Measurements from ENCODE around the gene SERINC2. TPM values are rescaled to one million over a fixed set of nuclear protein-coding genes. Genes with fewer than 3 reads are reported as not detected.
"Not testable (repeated sequence)": the region's sequence is repeated elsewhere in the genome, so short reads cannot be mapped to it uniquely, and the experiment has no call there.

Gene SERINC2
- total RNA-seq, 1 donor from 2014 or later, result 105 TPM

DNA sequence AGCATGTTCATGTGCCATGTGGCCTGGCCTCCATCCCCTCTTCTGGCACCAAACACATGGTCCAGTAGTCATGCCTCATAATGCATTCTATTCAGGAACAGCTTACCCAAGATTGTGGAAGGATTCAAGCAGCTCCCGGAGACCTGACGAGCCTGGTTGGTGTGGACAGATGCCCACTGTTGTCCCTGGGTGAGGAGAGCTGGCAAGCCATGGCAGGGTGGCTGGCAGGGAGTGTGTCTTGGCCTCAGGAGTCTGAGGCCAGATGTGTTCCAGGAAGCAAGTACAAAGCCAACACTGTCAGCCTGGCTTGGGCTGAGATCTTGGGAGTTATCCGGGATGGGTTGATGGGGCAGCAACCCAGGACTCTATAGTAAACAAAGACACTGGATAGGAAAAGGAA is 32.8 kb upstream of the SERINC2 start:
- TF ChIP-seq, protein P1, sequence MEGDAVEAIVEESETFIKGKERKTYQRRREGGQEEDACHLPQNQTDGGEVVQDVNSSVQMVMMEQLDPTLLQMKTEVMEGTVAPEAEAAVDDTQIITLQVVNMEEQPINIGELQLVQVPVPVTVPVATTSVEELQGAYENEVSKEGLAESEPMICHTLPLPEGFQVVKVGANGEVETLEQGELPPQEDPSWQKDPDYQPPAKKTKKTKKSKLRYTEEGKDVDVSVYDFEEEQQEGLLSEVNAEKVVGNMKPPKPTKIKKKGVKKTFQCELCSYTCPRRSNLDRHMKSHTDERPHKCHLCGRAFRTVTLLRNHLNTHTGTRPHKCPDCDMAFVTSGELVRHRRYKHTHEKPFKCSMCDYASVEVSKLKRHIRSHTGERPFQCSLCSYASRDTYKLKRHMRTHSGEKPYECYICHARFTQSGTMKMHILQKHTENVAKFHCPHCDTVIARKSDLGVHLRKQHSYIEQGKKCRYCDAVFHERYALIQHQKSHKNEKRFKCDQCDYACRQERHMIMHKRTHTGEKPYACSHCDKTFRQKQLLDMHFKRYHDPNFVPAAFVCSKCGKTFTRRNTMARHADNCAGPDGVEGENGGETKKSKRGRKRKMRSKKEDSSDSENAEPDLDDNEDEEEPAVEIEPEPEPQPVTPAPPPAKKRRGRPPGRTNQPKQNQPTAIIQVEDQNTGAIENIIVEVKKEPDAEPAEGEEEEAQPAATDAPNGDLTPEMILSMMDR (IDR thresholded peaks at IDR 0.05; ENCODE audit: insufficient read depth, low read length, poor library complexity, severe bottlenecking), result no peak
- Histone ChIP-seq H3K27me3 (ENCODE audit: control insufficient read depth, insufficient read depth, low read length) (no peaks in the 10 kb centered on the region), H3K4me3 (ENCODE audit: low read depth, low read length) (no peak overlapping the region), H3K36me3 (ENCODE audit: control insufficient read depth, insufficient read depth, low read length) (no peaks in the 10 kb centered on the region)
- DNase-seq (ENCODE audit: low read depth), result no peak

GRCh38 chr1:31381394-31382294 is 31.4 kb upstream of the SERINC2 start:
- TF ChIP-seq, protein P1 (IDR thresholded peaks at IDR 0.05; ENCODE audit: insufficient read depth, low read length, poor library complexity, severe bottlenecking), result no peak
- no peaks in the 10 kb centered on the region for H3K27me3 ChIP-seq (ENCODE audit: control insufficient read depth, insufficient read depth, low read length)
- DNase-seq (ENCODE audit: low read depth), result no peak
- H3K36me3 ChIP-seq (ENCODE audit: control insufficient read depth, insufficient read depth, low read length), result no peaks in the 10 kb centered on the region
- no peak overlapping the region for H3K4me3 ChIP-seq (ENCODE audit: low read depth, low read length)

DNA sequence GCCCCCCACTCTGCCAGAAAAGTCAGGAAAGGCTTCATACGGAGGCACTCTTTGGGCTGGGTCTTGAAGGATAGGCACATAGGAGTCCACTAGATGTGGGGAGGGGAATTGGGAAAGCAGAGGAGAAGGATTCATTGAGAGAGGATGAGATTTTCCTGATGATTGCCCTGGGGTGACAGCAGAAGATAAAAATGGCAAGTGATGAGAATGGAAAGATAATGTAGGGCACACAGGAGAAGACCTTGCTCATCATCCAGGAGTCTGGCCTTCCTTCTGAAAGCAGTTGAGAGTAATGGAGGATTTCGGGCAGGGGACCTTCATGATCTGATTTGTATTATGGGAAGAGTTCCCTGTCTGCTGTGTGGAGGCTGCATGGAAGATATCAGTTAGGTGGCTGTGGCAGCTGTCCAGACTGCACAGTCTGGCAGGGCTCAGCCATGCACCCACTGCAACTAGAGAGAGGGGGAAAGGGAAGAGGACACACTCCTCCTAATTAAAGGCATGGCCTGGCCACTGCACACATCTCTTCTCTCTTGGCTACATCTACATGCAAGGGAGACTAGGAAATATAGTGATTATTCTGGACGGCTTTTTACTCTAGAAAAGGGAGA is 30.5 kb upstream of the SERINC2 start:
- Histone ChIP-seq H3K4me3 (ENCODE audit: low read depth, low read length) (no peak overlapping the region), H3K36me3 (ENCODE audit: control insufficient read depth, insufficient read depth, low read length) (no peaks in the 10 kb centered on the region), H3K27me3 (ENCODE audit: control insufficient read depth, insufficient read depth, low read length) (no peaks in the 10 kb centered on the region)
- TF ChIP-seq, protein P1 (IDR thresholded peaks at IDR 0.05; ENCODE audit: insufficient read depth, low read length, poor library complexity, severe bottlenecking), result no peak
- DNase-seq (ENCODE audit: low read depth), result no peak

DNA sequence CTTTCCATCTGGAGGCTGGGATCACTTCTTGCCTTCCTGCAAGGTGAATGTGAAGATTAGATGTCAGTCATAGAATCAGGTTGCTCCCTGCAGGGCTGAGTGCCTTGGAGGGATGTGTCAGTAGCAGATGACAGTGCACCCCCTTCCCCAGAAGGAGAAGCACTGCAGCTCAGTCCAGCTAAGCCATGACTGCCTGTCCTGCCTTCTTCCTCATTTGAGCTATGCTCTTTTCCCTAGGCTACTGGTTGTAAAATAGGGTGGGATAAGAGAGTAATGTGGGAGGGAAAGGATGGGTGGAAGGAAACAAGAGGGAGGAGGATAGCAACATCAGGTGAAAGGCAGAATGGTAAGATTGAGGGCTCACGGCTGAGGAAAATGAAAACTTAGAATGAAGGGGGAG is 29.0 kb upstream of the SERINC2 start:
- H3K27me3 ChIP-seq (ENCODE audit: control insufficient read depth, insufficient read depth, low read length), result no peaks in the 10 kb centered on the region
- H3K4me3 ChIP-seq (ENCODE audit: low read depth, low read length), result no peak overlapping the region

GRCh38 chr1:31386576-31387243 is 26.3 kb upstream of the SERINC2 start:
- H3K4me3 ChIP-seq (ENCODE audit: low read depth, low read length); H3K27me3 ChIP-seq (ENCODE audit: control insufficient read depth, insufficient read depth, low read length); DNase-seq (ENCODE audit: low read depth); H3K36me3 ChIP-seq (ENCODE audit: control insufficient read depth, insufficient read depth, low read length): not testable (repeated sequence)

More for the DNA sequence above, 29.0 kb upstream of the SERINC2 start:
- TF ChIP-seq, protein P1 (IDR thresholded peaks at IDR 0.05; ENCODE audit: insufficient read depth, low read length, poor library complexity, severe bottlenecking), result no peak
- H3K36me3 ChIP-seq (ENCODE audit: control insufficient read depth, insufficient read depth, low read length), result no peaks in the 10 kb centered on the region
- DNase-seq (ENCODE audit: low read depth), result no peak

DNA sequence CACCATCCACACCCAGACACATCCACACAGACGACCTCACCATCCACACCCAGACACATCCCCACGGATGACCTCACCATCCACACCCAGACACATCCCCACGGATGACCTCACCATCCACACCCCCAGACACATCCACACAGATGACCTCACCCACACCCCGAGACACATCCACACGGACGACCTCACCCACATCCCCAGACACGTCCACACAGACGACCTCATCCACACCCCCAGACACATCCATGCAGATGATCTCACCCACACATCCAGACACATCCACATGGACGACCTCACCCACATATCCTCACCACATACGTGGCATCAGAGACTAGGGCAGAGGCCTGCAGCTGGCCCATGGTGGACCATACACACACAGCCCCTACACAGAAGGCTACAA is 25.4 kb upstream of the SERINC2 start:
- H3K4me3 ChIP-seq (ENCODE audit: low read depth, low read length), result no peak overlapping the region
- no peak for DNase-seq (ENCODE audit: low read depth)
- H3K27me3 ChIP-seq (ENCODE audit: control insufficient read depth, insufficient read depth, low read length), result no peaks in the 10 kb centered on the region
- TF ChIP-seq, protein P1 (IDR thresholded peaks at IDR 0.05; ENCODE audit: insufficient read depth, low read length, poor library complexity, severe bottlenecking), result no peak
- no peaks in the 10 kb centered on the region for H3K36me3 ChIP-seq (ENCODE audit: control insufficient read depth, insufficient read depth, low read length)

Data from kidney epithelial cell (primary cell).